Chondrocyte (in vitro differentiated cells): ENCODE data around the gene EVA1C. TPM values are rescaled to one million over a fixed set of nuclear protein-coding genes. Genes with fewer than 3 reads are reported as not detected.

Source experiments
- DNase-seq: peaks from one replicate; pipeline ENCODE4 v3.0.0; 2021; ENCODE audit warnings: mixed read lengths, low spot score
- H3K27ac Mint-ChIP-seq: one replicate; pipeline ENCODE4 v1.8.0; 2021; ENCODE audit warnings: mild to moderate bottlenecking, moderate library complexity, mixed read lengths; ENCODE audit not compliant: unreplicated experiment
- H3K27me3 Mint-ChIP-seq: 2 replicates; pipeline ENCODE4 v1.8.0; 2021; ENCODE audit warnings: low read depth, mixed read lengths
- H3K36me3 Mint-ChIP-seq: 2 replicates; pipeline ENCODE4 v1.8.0; 2021; ENCODE audit warnings: low read depth, mixed read lengths
- H3K4me1 Mint-ChIP-seq: 2 replicates; pipeline ENCODE4 v1.8.0; 2021; ENCODE audit warnings: low read depth, mild to moderate bottlenecking, mixed read lengths
- H3K4me3 Mint-ChIP-seq: one replicate; pipeline ENCODE4 v1.8.0; 2021; ENCODE audit warnings: mild to moderate bottlenecking, moderate library complexity, mixed read lengths; ENCODE audit not compliant: unreplicated experiment
- H3K9me3 Mint-ChIP-seq: 2 replicates; pipeline ENCODE4 v1.8.0; 2021; ENCODE audit warnings: low read depth, mixed read lengths
- total RNA-seq: library from RNA; stranded (reverse); gene quantifications from 3 replicates; pipeline ENCODE4 v1.2.1, GENCODE V29; 2021
- TF ChIP-seq, protein P1 (sequence below): fragments of 200-600 bp; sonication (generic); IDR thresholded peaks from 2 replicates; pipeline ENCODE4 v1.5.0; 2021; ENCODE audit warnings: antibody characterized with exemption, mild to moderate bottlenecking, moderate library complexity

The EVA1C gene
- total RNA-seq, 1 donor from 2014 or later: 2.0 TPM

GRCh38 chr21:32406405-32406804 lies 6.1 kb upstream of the EVA1C start:
- no peak for DNase-seq
- Mint-ChIP-seq H3K4me1 (peaks cover 9% of the 10 kb centered on the region), H3K27ac (no peak overlapping the region), H3K36me3 (no peaks in the 10 kb centered on the region), H3K4me3 (no peak overlapping the region), H3K9me3 (no peaks in the 10 kb centered on the region), H3K27me3 (peaks cover 6% of the 10 kb centered on the region)
- TF ChIP-seq, protein P1, sequence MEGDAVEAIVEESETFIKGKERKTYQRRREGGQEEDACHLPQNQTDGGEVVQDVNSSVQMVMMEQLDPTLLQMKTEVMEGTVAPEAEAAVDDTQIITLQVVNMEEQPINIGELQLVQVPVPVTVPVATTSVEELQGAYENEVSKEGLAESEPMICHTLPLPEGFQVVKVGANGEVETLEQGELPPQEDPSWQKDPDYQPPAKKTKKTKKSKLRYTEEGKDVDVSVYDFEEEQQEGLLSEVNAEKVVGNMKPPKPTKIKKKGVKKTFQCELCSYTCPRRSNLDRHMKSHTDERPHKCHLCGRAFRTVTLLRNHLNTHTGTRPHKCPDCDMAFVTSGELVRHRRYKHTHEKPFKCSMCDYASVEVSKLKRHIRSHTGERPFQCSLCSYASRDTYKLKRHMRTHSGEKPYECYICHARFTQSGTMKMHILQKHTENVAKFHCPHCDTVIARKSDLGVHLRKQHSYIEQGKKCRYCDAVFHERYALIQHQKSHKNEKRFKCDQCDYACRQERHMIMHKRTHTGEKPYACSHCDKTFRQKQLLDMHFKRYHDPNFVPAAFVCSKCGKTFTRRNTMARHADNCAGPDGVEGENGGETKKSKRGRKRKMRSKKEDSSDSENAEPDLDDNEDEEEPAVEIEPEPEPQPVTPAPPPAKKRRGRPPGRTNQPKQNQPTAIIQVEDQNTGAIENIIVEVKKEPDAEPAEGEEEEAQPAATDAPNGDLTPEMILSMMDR: no peak

- Mint-ChIP-seq H3K4me1 (peaks cover 14% of the 10 kb centered on the region), H3K27me3 (peaks cover 6% of the 10 kb centered on the region), H3K36me3 (no peaks in the 10 kb centered on the region), H3K27ac (no peak overlapping the region), H3K9me3 (no peaks in the 10 kb centered on the region), H3K4me3 (no peak overlapping the region)
- TF ChIP-seq, protein P1: no peak
- no peak for DNase-seq
These were observed 2.2 kb upstream of the EVA1C start for GRCh38 chr21:32410291-32410690.

GRCh38 chr21:32410916-32411315 lies 1.6 kb upstream of the EVA1C start:
- no peak overlapping the region for H3K27ac Mint-ChIP-seq
- H3K4me3 Mint-ChIP-seq: peak overlapping the region; percentile 84
- no peaks in the 10 kb centered on the region for H3K36me3 Mint-ChIP-seq
- H3K4me1 Mint-ChIP-seq: peaks cover 14% of the 10 kb centered on the region
- no peak for DNase-seq
- H3K27me3 Mint-ChIP-seq: peaks cover 11% of the 10 kb centered on the region
- TF ChIP-seq, protein P1: no peak
- no peaks in the 10 kb centered on the region for H3K9me3 Mint-ChIP-seq

- TF ChIP-seq, protein P1: no peak
- peak overlapping the region; percentile 84 for H3K4me3 Mint-ChIP-seq
- H3K27ac Mint-ChIP-seq: no peak overlapping the region
- H3K9me3 Mint-ChIP-seq: no peaks in the 10 kb centered on the region
- no peak for DNase-seq
- peaks cover 12% of the 10 kb centered on the region for H3K27me3 Mint-ChIP-seq
- H3K36me3 Mint-ChIP-seq: no peaks in the 10 kb centered on the region
- peaks cover 14% of the 10 kb centered on the region for H3K4me1 Mint-ChIP-seq
These were observed 950 bp upstream of the EVA1C start for GRCh38 chr21:32411350-32412161.

- peaks cover 14% of the 10 kb centered on the region for H3K4me1 Mint-ChIP-seq
- H3K9me3 Mint-ChIP-seq: no peaks in the 10 kb centered on the region
- H3K36me3 Mint-ChIP-seq: no peaks in the 10 kb centered on the region
- H3K27me3 Mint-ChIP-seq: peaks cover 12% of the 10 kb centered on the region
- peak overlapping the region; percentile 64 for H3K4me3 Mint-ChIP-seq
- DNase-seq: no peak
- TF ChIP-seq, protein P1: no peak
- no peak overlapping the region for H3K27ac Mint-ChIP-seq
These were observed 554 bp downstream of the EVA1C start for GRCh38 chr21:32413015-32413504.
